H1 (cell line): Measurements from ENCODE around the gene SORBS1. TPM values are rescaled to one million over a fixed set of nuclear protein-coding genes. Genes with fewer than 3 reads are reported as not detected.
A peak's percentile ranks its signal among the peaks of the same experiment; 100 is the strongest.

Experiments
- CTCF ChIA-PET: fragments of 300-600 bp; sonication (Branson Sonifier 250); formaldehyde crosslinking; loops from one replicate; lab custom pipeline; 2021; ENCODE audit not compliant: partially characterized antibody; lab: Charles Lee
- POLR2A ChIA-PET: fragments of 300-600 bp; sonication (Branson Sonifier 250); formaldehyde crosslinking; loops from one replicate; lab custom pipeline; 2021; ENCODE audit warnings: inconsistent platforms; ENCODE audit not compliant: partially characterized antibody; lab: Charles Lee
- DNase-seq, 2 experiments: peaks; one replicate each; pipeline versions ENCODE4 v3.0.0 to v3.0.0-alpha.2; 2010 to 2022; ENCODE audit warnings: low spot score in 2 of 2, low read depth in 1 of 2, mixed read lengths in 1 of 2
- FAIRE-seq: peaks from 2 replicates; lab custom pipeline; 2011; peaks lifted over from hg19 to GRCh38; lab: Jason Lieb, UNC
- H2AFZ ChIP-seq: 2 replicates; pipeline ENCODE4 v1.8.1; 2012; ENCODE audit warnings: low read length, inconsistent platforms
- H2AK5ac ChIP-seq: 2 replicates; pipeline ENCODE4 v1.6.1; 2013; ENCODE audit warnings: low read depth, low read length
- H2BK120ac ChIP-seq: replicated peaks from 2 replicates; pipeline ENCODE3; 2013; ENCODE audit warnings: low read depth, low read length, inconsistent platforms
- H2BK12ac ChIP-seq: 2 replicates; pipeline ENCODE4 v1.6.1; 2013; ENCODE audit warnings: low read depth, low read length
- H2BK15ac ChIP-seq: 2 replicates; pipeline ENCODE4 v1.6.1; 2013; ENCODE audit warnings: low read length
- H2BK20ac ChIP-seq: 2 replicates; pipeline ENCODE4 v1.6.1; 2013; ENCODE audit warnings: low read length
- H2BK5ac ChIP-seq: 2 replicates; pipeline ENCODE4 v1.6.1; 2013; ENCODE audit warnings: low read depth, low read length
- H3K14ac ChIP-seq: 2 replicates; pipeline ENCODE4 v1.6.1; 2013; ENCODE audit warnings: inconsistent platforms; ENCODE audit not compliant: insufficient read length
- H3K18ac ChIP-seq: 2 replicates; pipeline ENCODE4 v1.6.1; 2013; ENCODE audit warnings: low read length; ENCODE audit errors: extremely low read depth
- H3K23ac ChIP-seq: 2 replicates; pipeline ENCODE4 v1.6.1; 2013; ENCODE audit warnings: inconsistent platforms; ENCODE audit not compliant: insufficient read length
- H3K23me2 ChIP-seq: 2 replicates; pipeline ENCODE4 v1.6.1; 2013; ENCODE audit warnings: low read depth, low read length
- H3K27ac ChIP-seq: 2 replicates; pipeline ENCODE4 v1.6.1; 2011; ENCODE audit warnings: low read depth, low read length, inconsistent platforms
- H3K27me3 ChIP-seq, 4 experiments: replicated peaks in 1 of 4; 1 replicate in 1 of 4; 2 replicates in 3 of 4; pipeline versions ENCODE4 v1.6.1 to v1.8.1; 2011 to 2013; ENCODE audit warnings: low read length in 3 of 4, mild to moderate bottlenecking in 3 of 4, inconsistent platforms in 2 of 4, mixed read lengths in 2 of 4, moderate library complexity in 1 of 4; ENCODE audit not compliant: control insufficient read depth in 3 of 4, insufficient read depth in 3 of 4; ENCODE audit errors: extremely low read depth in 1 of 4
- H3K36me3 ChIP-seq, 4 experiments: 2 replicates each; pipeline versions ENCODE4 v1.6.1 to v1.8.1; 2011 to 2013; ENCODE audit warnings: mild to moderate bottlenecking in 4 of 4, low read length in 3 of 4, moderate library complexity in 2 of 4, control low read depth in 1 of 4, inconsistent platforms in 1 of 4; ENCODE audit not compliant: insufficient read depth in 4 of 4, control insufficient read depth in 2 of 4
- H3K4ac ChIP-seq: replicated peaks from 2 replicates; pipeline ENCODE3; 2013; ENCODE audit warnings: low read length, low read depth, mixed read lengths, inconsistent platforms; ENCODE audit not compliant: insufficient read length
- H3K4me1 ChIP-seq, 4 experiments: replicated peaks in 1 of 4; 1 replicate in 1 of 4; 2 replicates in 3 of 4; pipeline versions ENCODE4 v1.6.1 to v1.8.1; 2011 to 2013; ENCODE audit warnings: low read length in 3 of 4, inconsistent platforms in 2 of 4, mixed read lengths in 1 of 4; ENCODE audit not compliant: insufficient read depth in 4 of 4, control insufficient read depth in 3 of 4
- H3K4me2 ChIP-seq, 2 experiments: 2 replicates each; pipeline versions ENCODE4 v1.6.1 to v1.8.1; 2011 to 2013; ENCODE audit warnings: low read depth in 2 of 2, low read length in 2 of 2, control low read depth in 1 of 2, inconsistent platforms in 1 of 2, mild to moderate bottlenecking in 1 of 2; ENCODE audit not compliant: insufficient read depth in 1 of 2
- H3K4me3 ChIP-seq, 4 experiments: fragments of 200-600, 300-600 bp in 1 of 4; sonication (generic), shearing (Covaris generic), sonication (Bioruptor Twin) in 1 of 4; 2 replicates each; pipeline versions ENCODE4 v1.5.1 to v1.8.1; 2011 to 2016; ENCODE audit warnings: low read length in 4 of 4, low read depth in 3 of 4, control low read depth in 2 of 4, inconsistent platforms in 2 of 4, mild to moderate bottlenecking in 2 of 4, mixed read lengths in 1 of 4, moderate library complexity in 1 of 4; ENCODE audit not compliant: insufficient read depth in 2 of 4; ENCODE audit errors: extremely low read depth in 1 of 4
- H3K56ac ChIP-seq: replicated peaks from 2 replicates; pipeline ENCODE3; 2013; ENCODE audit warnings: low read depth, mild to moderate bottlenecking, mixed read lengths, low read length, inconsistent platforms; ENCODE audit not compliant: insufficient read length
- H3K79me1 ChIP-seq: 2 replicates; pipeline ENCODE4 v1.6.1; 2013; ENCODE audit warnings: low read depth, low read length, control low read depth
- H3K79me2 ChIP-seq, 2 experiments: 2 replicates each; pipeline versions ENCODE4 v1.6.1 to v1.8.1; 2012 to 2013; ENCODE audit warnings: low read length in 2 of 2, mild to moderate bottlenecking in 2 of 2, inconsistent platforms in 1 of 2; ENCODE audit not compliant: insufficient read depth in 2 of 2, control insufficient read depth in 1 of 2
- H3K9ac ChIP-seq, 4 experiments: replicated peaks in 1 of 4; 1 replicate in 1 of 4; 2 replicates in 3 of 4; pipeline versions ENCODE4 v1.6.1 to v1.8.1; 2011 to 2013; ENCODE audit warnings: low read depth in 3 of 4, low read length in 3 of 4, control low read depth in 2 of 4, mild to moderate bottlenecking in 2 of 4, moderate library complexity in 2 of 4, inconsistent platforms in 1 of 4; ENCODE audit errors: extremely low read depth in 1 of 4
- H3K9me3 ChIP-seq, 2 experiments: 2 replicates each; pipeline versions ENCODE4 v1.6.1 to v1.8.1; 2012 to 2013; ENCODE audit warnings: mild to moderate bottlenecking in 2 of 2, moderate library complexity in 2 of 2, control low read depth in 1 of 2, inconsistent platforms in 1 of 2, low read depth in 1 of 2, low read length in 1 of 2, mixed read lengths in 1 of 2; ENCODE audit not compliant: insufficient read depth in 2 of 2
- H4K20me1 ChIP-seq, 2 experiments: replicated peaks in 1 of 2; 2 replicates each; pipeline versions ENCODE3 to v1.8.1; 2011 to 2013; ENCODE audit warnings: inconsistent platforms in 2 of 2, low read length in 2 of 2, mild to moderate bottlenecking in 1 of 2; ENCODE audit not compliant: insufficient read depth in 2 of 2, control insufficient read depth in 1 of 2
- H4K5ac ChIP-seq: 2 replicates; pipeline ENCODE4 v1.6.1; 2013; ENCODE audit warnings: low read length, low read depth, mixed read lengths, inconsistent platforms; ENCODE audit not compliant: insufficient read length
- H4K8ac ChIP-seq: 2 replicates; pipeline ENCODE4 v1.8.0; 2013; ENCODE audit warnings: mild to moderate bottlenecking, moderate library complexity, low read length, inconsistent platforms; ENCODE audit not compliant: insufficient read depth; ENCODE audit errors: extremely low read depth
- H4K91ac ChIP-seq: replicated peaks from 2 replicates; pipeline ENCODE3; 2013; ENCODE audit warnings: low read length, mixed read lengths, inconsistent platforms; ENCODE audit not compliant: insufficient read length
- CREB1 ChIP-seq: IDR thresholded peaks from 2 replicates; pipeline ENCODE4 v1.6.1; 2012; ENCODE audit warnings: inconsistent platforms
- GTF2F1 ChIP-seq: IDR thresholded peaks from 2 replicates; pipeline ENCODE4 v1.6.1; 2012; ENCODE audit warnings: low read depth, low read length, improper control_type of control experiment, borderline replicate concordance
- JUND ChIP-seq: IDR thresholded peaks from 2 replicates; pipeline ENCODE4 v1.6.1; 2011; ENCODE audit warnings: mild to moderate bottlenecking, improper control_type of control experiment, low read length
- SUZ12 ChIP-seq: fragments of 200-600 bp; sonication (generic); IDR thresholded peaks from 2 replicates; pipeline ENCODE4 v1.6.1; 2012; ENCODE audit warnings: mild to moderate bottlenecking, inconsistent platforms, low read length, moderate library complexity, mixed read lengths
- TAF1 ChIP-seq: IDR thresholded peaks from 2 replicates; pipeline ENCODE4 v1.6.1; 2011; ENCODE audit warnings: mild to moderate bottlenecking, low read depth, low read length
- WGBS, 2 experiments: shearing (Covaris generic) in 1 of 2; methylation state at CpG; one replicate each; pipeline versions ENCODE4 v1.1.6 to v1.1.7; 2013 to 2015; ENCODE audit warnings: low lambda C conversion rate in 2 of 2, mixed read lengths in 2 of 2, inconsistent platforms in 1 of 2, low coverage in 1 of 2, missing lambda C conversion rate in 1 of 2; ENCODE audit not compliant: insufficient replicate concordance in 2 of 2, insufficient coverage in 1 of 2, insufficient read length in 1 of 2; ENCODE audit errors: extremely low coverage in 1 of 2, missing lambda C conversion rate in 1 of 2; 5-methylcytosine and 5-hydroxymethylcytosine counted together
- polyA plus RNA-seq, 7 experiments: library from polyadenylated mRNA; depleted of rRNA in 3 of 7; stranded (reverse) in 5 of 7; unstranded in 2 of 7; fragments of >200 nt in 5 of 7; fragments of 200-250 nt in 2 of 7; gene quantifications; 1 replicate in 5 of 7; 2 replicates in 1 of 7; 4 replicates in 1 of 7; pipeline versions ENCODE4 v1.2.1 to v1.2.3, GENCODE V29; 2011 to 2013; ENCODE audit warnings: missing spikeins in 2 of 7, mixed read lengths in 2 of 7
- total RNA-seq: library from RNA; stranded (reverse); fragmentation: NEBNext Ultra II Directional; extraction: Animal tissue kit (Norgen Biotek cat#: 25700); gene quantifications from 2 replicates; pipeline ENCODE4 v1.2.1, GENCODE V29; 2021
- TF ChIP-seq, protein P1 (sequence below), 3 experiments: IDR thresholded peaks; 1 replicate in 2 of 3; 2 replicates in 1 of 3; pipeline versions ENCODE4 v1.5.1 to v1.6.1; 2011; ENCODE audit warnings: low read length in 3 of 3, mild to moderate bottlenecking in 3 of 3, inconsistent platforms in 2 of 3, low read depth in 1 of 3, moderate library complexity in 1 of 3; ENCODE audit not compliant: insufficient read depth in 1 of 3; ENCODE audit errors: control extremely low read depth in 1 of 3
- TF ChIP-seq, protein P2 (sequence below): IDR thresholded peaks from 2 replicates; pipeline ENCODE4 v1.6.1; 2012; ENCODE audit warnings: inconsistent platforms

The SORBS1 gene
- total and polyA plus RNA-seq, 2 of the 8 experiments (the other 6 are each of a cell fraction or from before 2014, with no cell fraction given) = 16.0 to 35.0 TPM

DNA sequence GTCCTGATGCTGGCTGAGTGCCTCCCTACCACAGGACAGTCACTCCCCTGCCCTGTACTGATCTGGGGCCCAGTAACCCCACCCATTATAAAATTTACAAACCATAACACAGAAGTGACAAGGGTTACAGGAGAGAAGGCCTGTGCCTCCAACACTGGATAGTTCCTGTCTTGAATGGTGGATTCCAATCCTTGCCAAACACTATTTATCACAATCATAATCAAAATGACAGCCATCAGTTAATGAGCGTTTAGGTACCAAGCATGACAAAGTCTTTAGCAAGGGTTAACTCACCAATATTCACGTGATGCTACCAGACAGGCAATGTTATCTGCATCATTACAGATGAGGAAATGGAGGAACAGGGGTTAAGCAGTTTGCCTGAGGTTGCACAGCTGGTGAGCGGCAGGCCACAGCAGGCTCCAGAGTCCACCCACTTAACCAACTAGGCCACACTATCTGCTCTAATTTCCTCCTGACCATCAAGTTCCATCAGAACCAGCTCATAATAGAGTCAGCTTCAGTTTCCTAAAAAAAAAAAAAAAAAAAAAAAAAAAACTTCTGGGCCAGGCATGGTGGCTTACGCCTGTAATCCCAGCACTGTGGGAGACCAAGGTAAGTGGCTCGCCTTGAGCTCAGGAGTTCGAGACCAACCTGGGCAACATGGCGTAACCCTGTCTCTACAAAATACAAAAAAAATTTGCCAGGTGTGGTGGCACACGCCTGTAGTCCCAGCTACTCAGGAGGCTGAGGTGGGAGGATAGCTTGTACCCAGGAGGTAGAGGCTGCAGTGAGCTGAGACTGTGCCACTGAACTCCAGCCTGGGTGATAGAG is 284.6 kb downstream of the SORBS1 start:
- H3K23me2 ChIP-seq = no peaks in the 10 kb centered on the region
- POLR2A ChIA-PET = interaction anchor here (4.1 kb wide), 1 partner anchor 12 kb away, joined by 18 read pairs; no protein-coding TSS in a partner anchor
- H2BK20ac ChIP-seq = no peak overlapping the region

More for the DNA sequence above, 284.6 kb downstream of the SORBS1 start:
- no peak overlapping the region for H2AK5ac ChIP-seq
- H3K4me2 ChIP-seq = no peak overlapping the region
- H3K14ac ChIP-seq = no peak overlapping the region
- no peak overlapping the region for H3K23ac ChIP-seq
- H4K8ac ChIP-seq = no peak overlapping the region
- H3K4ac ChIP-seq = no peak overlapping the region
- peaks cover 0 to 1% (median 0%) of the 10 kb centered on the region in 4 experiments; a peak in 2 of 8 replicates for H3K36me3 ChIP-seq
- H2BK120ac ChIP-seq = no peak overlapping the region
- DNase-seq (peak in 1 of 2 experiments; percentile 36), FAIRE-seq (no peak)
- H4K5ac ChIP-seq = no peak overlapping the region
- no peaks in the 10 kb centered on the region for H3K9me3 ChIP-seq
- H2BK15ac ChIP-seq = no peak overlapping the region
- TF ChIP-seq GTF2F1 (no peak), TAF1 (no peak), JUND (no peak), CREB1 (no peak), SUZ12 (no peak)
- TF ChIP-seq, protein P1, sequence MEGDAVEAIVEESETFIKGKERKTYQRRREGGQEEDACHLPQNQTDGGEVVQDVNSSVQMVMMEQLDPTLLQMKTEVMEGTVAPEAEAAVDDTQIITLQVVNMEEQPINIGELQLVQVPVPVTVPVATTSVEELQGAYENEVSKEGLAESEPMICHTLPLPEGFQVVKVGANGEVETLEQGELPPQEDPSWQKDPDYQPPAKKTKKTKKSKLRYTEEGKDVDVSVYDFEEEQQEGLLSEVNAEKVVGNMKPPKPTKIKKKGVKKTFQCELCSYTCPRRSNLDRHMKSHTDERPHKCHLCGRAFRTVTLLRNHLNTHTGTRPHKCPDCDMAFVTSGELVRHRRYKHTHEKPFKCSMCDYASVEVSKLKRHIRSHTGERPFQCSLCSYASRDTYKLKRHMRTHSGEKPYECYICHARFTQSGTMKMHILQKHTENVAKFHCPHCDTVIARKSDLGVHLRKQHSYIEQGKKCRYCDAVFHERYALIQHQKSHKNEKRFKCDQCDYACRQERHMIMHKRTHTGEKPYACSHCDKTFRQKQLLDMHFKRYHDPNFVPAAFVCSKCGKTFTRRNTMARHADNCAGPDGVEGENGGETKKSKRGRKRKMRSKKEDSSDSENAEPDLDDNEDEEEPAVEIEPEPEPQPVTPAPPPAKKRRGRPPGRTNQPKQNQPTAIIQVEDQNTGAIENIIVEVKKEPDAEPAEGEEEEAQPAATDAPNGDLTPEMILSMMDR (IDR thresholded peaks at IDR 0.05; ENCODE audit: control extremely low read depth in 1 of 3, insufficient read depth in 1 of 3, low read depth in 1 of 3, low read length in 3 of 3) = no peak
- TF ChIP-seq, protein P2, sequence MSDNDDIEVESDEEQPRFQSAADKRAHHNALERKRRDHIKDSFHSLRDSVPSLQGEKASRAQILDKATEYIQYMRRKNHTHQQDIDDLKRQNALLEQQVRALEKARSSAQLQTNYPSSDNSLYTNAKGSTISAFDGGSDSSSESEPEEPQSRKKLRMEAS = no peak
- H3K79me1 ChIP-seq = peaks cover 13% of the 10 kb centered on the region
- no peak overlapping the region for H2AFZ ChIP-seq
- no peak overlapping the region for H4K91ac ChIP-seq
- H3K79me2 ChIP-seq = peaks cover 23 to 94% of the 10 kb centered on the region in 2 experiments
- no peak overlapping the region for H2BK5ac ChIP-seq
- peaks cover 0 to 22% (median 8%) of the 10 kb centered on the region in 4 experiments; a peak in 3 of 7 replicates for H3K4me1 ChIP-seq
- H3K9ac ChIP-seq = no peak overlapping the region
- WGBS, 2 experiments = 94% methylated on average over 7 of the region's 8 CpGs; no CpG with 5 or more reads in 1 of the 2 experiments
- no peak overlapping the region for H3K4me3 ChIP-seq
- H3K56ac ChIP-seq = no peak overlapping the region
- H2BK12ac ChIP-seq = no peak overlapping the region
- H3K27me3 ChIP-seq = no peaks in the 10 kb centered on the region
- no peak overlapping the region for H3K18ac ChIP-seq
- peaks cover 0 to 4% of the 10 kb centered on the region in 2 experiments for H4K20me1 ChIP-seq
- H3K27ac ChIP-seq = no peak overlapping the region
- CTCF ChIA-PET = interaction anchor here (0.6 to 4.1 kb wide), 7 partner anchors 12 to 435 kb away, joined by 3 to 23 read pairs (median 4); no protein-coding TSS in a partner anchor
